H1 (cell line): ENCODE measurements around the gene IFNG. TPM values are rescaled to one million over a fixed set of nuclear protein-coding genes. Genes with fewer than 3 reads are reported as not detected.

ENCODE experiments used
- ATF3 ChIP-seq: IDR thresholded peaks from 2 replicates; pipeline ENCODE4 v1.6.1; 2011; ENCODE audit warnings: low read depth, mild to moderate bottlenecking, low read length; ENCODE audit not compliant: insufficient read depth
- CTBP2 ChIP-seq: IDR thresholded peaks from 2 replicates; pipeline ENCODE4 v1.7.0; 2011; ENCODE audit warnings: borderline replicate concordance, mild to moderate bottlenecking, moderate library complexity, mixed read lengths, low read length; ENCODE audit not compliant: insufficient read depth, insufficient read length
- JUND ChIP-seq: IDR thresholded peaks from 2 replicates; pipeline ENCODE4 v1.6.1; 2011; ENCODE audit warnings: mild to moderate bottlenecking, improper control_type of control experiment, low read length
- KDM5A ChIP-seq: fragments of 200-600 bp; IDR thresholded peaks from 2 replicates; pipeline ENCODE4 v1.7.1; 2012; ENCODE audit warnings: mild to moderate bottlenecking, low read length, inconsistent platforms, mixed read lengths
- MAFK ChIP-seq: IDR thresholded peaks from 2 replicates; pipeline ENCODE4 v1.6.1; 2012; ENCODE audit warnings: low read depth, mild to moderate bottlenecking, improper control_type of control experiment, low read length
- RAD21 ChIP-seq, 2 experiments: IDR thresholded peaks in 1 of 2; conservative IDR thresholded peaks in 1 of 2; 2 replicates each; pipeline ENCODE4 v1.6.1; 2011; ENCODE audit warnings: low read depth in 2 of 2, low read length in 2 of 2, improper control_type of control experiment in 1 of 2, inconsistent platforms in 1 of 2, mild to moderate bottlenecking in 1 of 2, moderate library complexity in 1 of 2
- SIN3A ChIP-seq, 2 experiments: IDR thresholded peaks in 1 of 2; conservative IDR thresholded peaks in 1 of 2; 2 replicates each; pipeline ENCODE4 v1.6.1; 2011 to 2012; ENCODE audit warnings: low read length in 2 of 2, improper control_type of control experiment in 1 of 2, low read depth in 1 of 2, mild to moderate bottlenecking in 1 of 2
- polyA plus RNA-seq, 7 experiments: library from polyadenylated mRNA; depleted of rRNA in 3 of 7; stranded (reverse) in 5 of 7; unstranded in 2 of 7; fragments of >200 nt in 5 of 7; fragments of 200-250 nt in 2 of 7; gene quantifications; 1 replicate in 5 of 7; 2 replicates in 1 of 7; 4 replicates in 1 of 7; pipeline versions ENCODE4 v1.2.1 to v1.2.3, GENCODE V29; 2011 to 2013; ENCODE audit warnings: missing spikeins in 2 of 7, mixed read lengths in 2 of 7
- total RNA-seq: library from RNA; stranded (reverse); fragmentation: NEBNext Ultra II Directional; extraction: Animal tissue kit (Norgen Biotek cat#: 25700); gene quantifications from 2 replicates; pipeline ENCODE4 v1.2.1, GENCODE V29; 2021

The IFNG gene
- total and polyA plus RNA-seq, 2 of the 8 experiments (the other 6 are each of a cell fraction or from before 2014, with no cell fraction given) = not detected

GRCh38 chr12:68148261-68148951 lies 11.1 kb downstream of the IFNG start (continued):
- TF ChIP-seq CTBP2 (no peak), JUND (no peak), KDM5A (no peak), ATF3 (no peak), SIN3A (conservative IDR thresholded peaks at IDR 0.05 in 1 of 2, IDR thresholded peaks at IDR 0.05 in 1 of 2; ENCODE audit: low read depth in 1 of 2, low read length in 2 of 2) (no peak), RAD21 (IDR thresholded peaks at IDR 0.05 in 1 of 2, conservative IDR thresholded peaks at IDR 0.05 in 1 of 2; ENCODE audit: low read depth in 2 of 2, low read length in 2 of 2) (no peak), MAFK (no peak)
